ENCODE data around the gene SMIM10L2A. TPM values are rescaled to one million over a fixed set of nuclear protein-coding genes. Genes with fewer than 3 reads are reported as not detected.
"Not testable (repeated sequence)": the region's sequence is repeated elsewhere in the genome, so short reads cannot be mapped to it uniquely, and the experiment has no call there.

SMIM10L2A gene
- total RNA-seq, 1 donor from 2014 or later, result 1.1 TPM

DNA sequence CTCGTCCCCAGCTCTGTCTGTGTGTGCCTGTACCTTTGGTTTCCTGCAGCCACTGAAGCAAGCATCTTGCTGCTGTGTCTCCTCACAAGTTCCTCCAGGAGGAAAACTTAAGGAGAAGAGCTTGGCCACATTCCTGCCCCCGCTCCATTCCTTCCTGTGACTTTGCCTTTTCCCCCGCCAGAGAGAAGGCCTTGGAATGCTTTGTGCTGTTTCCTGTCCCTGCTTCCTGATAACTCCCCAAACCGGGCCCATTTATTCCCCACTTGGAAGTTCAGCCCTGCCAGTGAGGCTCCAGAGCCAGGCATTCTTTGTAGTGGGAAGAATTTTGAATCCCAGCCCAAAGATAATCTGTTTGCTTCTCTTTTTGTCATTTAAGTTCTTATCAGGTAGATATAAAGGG, 33.1 kb downstream of the SMIM10L2A start:
- no peak for DNase-seq (ENCODE audit: low spot score)

DNA sequence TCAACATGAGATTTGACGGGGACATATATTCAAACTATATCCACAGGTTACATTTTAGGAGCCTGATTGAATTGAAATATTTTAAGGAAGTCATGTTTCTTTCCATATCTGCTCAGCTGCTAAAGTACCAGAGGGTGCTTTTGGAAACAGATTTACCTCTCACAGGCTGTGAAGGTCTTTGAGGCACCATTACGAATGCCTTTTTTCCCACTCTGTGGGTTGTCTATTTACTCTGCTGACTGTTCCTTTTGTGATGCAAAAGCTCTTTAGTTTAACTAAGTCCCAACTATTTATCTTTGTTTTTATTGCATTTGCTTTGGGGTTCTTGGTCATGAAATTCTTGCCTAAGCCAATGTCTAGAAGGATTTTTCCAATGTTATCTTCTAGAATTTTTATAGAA, 40.0 kb downstream of the SMIM10L2A start:
- not testable (repeated sequence) for DNase-seq (ENCODE audit: low spot score)

DNA sequence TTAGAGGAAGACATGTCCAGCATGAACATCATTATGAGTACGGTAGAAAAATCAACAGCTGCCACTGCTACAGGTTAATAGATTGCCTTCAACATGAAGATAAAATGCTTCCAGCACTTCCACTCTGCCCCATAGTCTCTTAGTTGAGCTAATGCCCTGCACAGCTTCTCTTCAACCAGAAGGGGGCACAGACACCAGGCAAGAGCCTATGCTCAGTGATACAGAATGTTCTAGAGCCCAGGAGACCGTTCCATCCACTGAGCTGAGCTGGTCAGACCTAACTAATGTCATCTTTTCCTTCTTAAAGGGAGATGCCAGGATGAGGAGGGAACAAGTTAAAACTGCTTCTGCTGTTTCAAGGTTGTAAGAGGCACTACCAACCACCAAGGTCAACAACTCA, 42.2 kb downstream of the SMIM10L2A start:
- DNase-seq (ENCODE audit: low spot score), result no peak

DNA sequence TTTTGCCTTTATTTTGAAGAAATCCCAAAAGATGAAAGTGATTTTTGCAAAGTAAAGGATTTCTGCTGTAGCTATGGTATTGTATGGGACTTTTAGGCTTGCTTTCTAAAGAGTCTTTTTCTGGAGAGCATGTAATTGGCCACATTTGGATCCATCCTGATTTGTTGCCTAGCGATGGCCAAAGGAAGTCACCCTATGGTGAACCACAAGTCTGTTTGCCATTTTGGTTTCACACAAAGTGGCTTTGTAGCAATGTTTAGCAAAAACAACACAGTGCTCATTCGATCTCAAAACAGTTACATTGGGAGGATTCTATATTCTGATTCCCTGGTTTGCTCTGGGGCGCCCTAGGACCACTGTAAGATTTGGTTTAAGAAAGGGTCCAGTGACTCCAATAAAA, 54.6 kb downstream of the SMIM10L2A start:
- no peak for DNase-seq (ENCODE audit: low spot score)

DNA sequence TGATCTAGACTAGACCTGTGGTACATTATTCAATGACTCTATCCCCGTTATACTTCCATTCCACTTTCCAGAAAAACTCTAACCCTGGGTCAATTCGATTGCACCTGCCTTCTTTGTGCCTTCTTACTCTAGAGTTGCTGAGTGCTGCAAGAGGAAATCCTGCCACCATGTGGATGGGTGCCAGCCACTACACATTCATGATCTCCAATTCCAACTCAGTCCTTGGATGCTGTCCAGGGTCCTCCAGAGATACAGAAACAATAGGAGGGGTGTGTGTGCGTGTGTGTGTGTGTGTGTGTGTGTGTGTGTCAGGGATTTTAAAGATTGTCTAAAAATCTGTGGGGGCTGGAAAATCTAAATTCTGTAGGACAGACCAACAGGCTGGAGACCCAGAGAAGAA, 55.8 kb downstream of the SMIM10L2A start:
- DNase-seq (ENCODE audit: low spot score), result peak; percentile 56

Other genes with a start within 250 kb of the SMIM10L2A start
- not detected for gene ETDA, start 169.9 kb upstream of the SMIM10L2A start, total RNA-seq
- gene ETDC, start 112.5 kb upstream of the SMIM10L2A start, total RNA-seq, result not detected
- gene ZNF75D, start 77.8 kb upstream of the SMIM10L2A start, total RNA-seq, result 10.7 TPM
- 7.8 TPM for gene ZNF449, start 77.1 kb upstream of the SMIM10L2A start, total RNA-seq
- gene INTS6L, start 98.7 kb downstream of the SMIM10L2A start, total RNA-seq, result 19.8 TPM